ENCODE results near the gene PAPSS2.
A peak's percentile ranks its signal among the peaks of the same experiment; 100 is the strongest.
"Not testable (repeated sequence)": the region's sequence is repeated elsewhere in the genome, so short reads cannot be mapped to it uniquely, and the experiment has no call there.

The PAPSS2 gene

DNA sequence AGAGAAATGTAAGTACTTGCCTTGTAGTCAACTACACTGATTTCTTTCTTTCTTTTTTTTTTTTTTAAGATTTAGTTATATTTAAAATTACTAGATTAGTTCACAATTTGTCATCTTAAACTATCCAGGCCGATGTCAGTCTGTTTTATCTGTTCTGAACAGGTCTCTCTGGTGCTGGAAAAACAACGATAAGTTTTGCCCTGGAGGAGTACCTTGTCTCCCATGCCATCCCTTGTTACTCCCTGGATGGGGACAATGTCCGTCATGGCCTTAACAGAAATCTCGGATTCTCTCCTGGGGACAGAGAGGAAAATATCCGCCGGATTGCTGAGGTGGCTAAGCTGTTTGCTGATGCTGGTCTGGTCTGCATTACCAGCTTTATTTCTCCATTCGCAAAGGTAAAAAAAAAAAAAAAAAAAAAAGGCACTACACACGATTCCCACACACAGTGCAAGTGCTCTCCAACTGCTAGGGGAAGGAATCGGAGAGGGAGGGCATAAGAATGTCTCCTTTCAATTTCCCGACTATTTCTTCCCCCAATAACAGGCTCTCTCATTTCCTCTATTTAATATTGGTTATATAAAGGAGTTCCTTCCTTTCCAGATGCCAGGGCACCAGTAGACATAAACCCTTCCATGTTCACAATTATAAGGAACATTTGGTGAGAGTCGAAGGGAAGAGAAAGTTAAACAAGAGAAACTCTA is 53.4 kb downstream of the PAPSS2 start:
- no peak for DNase-seq

DNA sequence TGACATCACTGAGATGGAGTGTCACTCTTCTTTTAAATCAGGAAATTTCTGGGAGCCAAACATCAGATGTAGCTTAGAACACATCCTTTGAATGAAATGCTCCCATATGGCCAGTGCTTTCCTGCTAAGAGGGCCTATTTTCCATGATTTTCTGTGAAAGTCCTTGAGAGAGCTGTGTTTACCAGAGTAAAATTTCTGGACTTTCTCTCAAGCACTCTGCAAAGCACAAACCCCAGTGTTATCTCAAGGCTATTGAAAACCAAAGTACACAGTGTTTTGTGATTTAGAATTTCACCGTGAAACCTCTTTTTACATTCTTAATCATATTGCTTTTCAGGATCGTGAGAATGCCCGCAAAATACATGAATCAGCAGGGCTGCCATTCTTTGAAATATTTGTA is 54.0 kb downstream of the PAPSS2 start:
- DNase-seq, result no peak

DNA sequence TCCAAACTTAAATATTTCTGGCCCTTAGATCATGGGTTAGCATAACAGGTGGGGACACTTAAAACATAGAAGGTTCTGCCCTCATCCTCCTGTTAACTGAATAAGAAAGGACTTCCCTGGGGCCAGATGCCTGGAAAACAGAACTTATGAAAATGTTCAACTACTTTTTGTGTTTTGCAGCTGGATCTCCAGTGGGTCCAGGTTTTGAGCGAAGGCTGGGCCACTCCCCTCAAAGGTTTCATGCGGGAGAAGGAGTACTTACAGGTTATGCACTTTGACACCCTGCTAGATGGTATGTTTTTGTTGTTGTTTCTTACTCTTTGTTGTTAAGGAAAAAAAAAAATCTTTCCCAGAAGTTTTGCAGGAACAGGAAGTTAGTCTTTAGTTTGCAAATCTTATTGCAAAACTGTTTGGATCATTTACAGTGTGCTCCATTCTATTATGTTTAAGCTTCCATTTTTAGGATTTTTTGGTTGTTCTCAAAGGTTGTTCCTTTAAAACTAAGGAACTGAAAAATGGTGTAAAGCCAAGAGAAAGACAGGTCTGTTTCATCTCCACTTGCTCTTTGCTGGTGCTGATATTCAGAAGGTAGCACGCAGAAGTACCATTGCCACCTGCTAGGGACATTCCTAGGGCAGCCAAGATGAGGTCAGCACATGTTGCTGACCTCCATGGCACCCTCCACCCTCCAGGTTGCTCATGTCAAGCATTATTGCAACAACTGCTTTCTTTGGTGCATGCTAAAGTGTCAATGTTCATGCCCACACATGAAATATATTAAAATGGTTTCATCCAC is 56.1 kb downstream of the PAPSS2 start:
- DNase-seq, result no peak

DNA sequence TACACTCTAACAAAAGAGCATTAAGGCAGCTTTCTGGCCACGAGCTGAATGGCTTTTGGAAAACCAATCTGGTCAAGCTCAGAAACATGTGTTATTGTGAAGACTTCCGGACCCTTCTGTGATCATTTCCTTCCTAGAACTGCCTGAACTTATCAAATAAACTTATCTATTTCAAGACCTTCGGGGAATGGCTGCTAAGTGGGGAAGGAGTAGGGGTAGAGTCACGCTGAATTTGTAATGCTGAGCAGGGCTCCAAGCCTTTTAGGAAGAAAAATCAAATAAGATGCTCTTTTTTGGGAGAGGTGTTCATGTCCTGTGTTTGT is 56.6 kb downstream of the PAPSS2 start:
- no peak for DNase-seq

DNA sequence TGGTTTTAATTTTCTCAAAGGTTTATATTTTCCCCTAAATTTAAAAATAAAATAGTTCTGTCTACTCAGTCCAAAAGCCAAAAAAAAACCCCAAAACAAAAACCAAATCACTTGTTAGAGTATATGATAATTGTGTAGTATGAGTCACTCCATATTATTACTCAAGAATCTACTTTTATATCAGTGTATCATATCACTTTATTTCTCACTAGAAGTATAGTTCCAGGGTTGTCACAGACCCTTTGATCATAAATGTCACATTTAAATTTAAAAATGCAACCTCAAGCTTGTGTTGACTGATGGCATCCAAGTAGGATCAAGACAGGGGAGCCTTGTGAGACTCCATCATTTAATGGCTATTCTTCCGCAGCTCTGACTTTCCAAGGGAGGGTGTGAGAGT is 61.0 kb downstream of the PAPSS2 start:
- DNase-seq, result no peak

DNA sequence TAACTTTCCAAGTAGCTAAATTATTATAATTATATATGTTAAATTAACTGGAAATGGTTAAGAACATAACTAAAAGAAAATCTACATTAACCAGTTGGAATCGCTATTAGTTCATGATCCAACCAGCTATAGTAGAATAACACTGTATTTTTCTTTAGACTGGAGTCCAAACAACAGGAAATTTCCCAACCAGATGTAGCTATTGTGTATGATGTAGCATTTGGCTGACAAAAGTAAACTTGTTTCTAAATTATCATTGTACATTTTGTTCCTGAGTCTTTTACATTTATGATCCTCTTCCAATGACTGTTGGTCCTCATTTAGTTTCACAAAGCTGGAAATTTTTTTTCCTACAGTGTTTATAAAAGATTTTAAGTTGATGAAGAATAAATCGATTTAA is 62.1 kb downstream of the PAPSS2 start:
- no peak for DNase-seq

DNA sequence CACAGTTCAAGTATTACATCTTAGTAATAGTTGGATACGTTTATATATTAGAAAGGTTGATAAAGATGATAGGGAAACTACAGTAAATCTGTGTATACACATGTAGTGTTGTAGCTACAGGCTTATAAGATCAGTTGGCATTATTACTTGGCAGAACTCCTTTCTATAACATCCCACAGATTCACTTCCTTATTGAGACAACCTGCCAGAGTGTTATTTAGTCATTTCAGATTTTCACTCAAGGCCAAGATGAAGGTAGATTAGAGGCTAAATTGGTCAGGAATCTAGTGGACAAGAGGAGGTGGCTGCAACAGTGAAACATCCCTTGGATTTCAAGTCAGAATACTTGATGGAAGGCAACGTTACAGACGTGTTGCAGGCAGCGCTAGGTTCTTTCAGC is 63.0 kb downstream of the PAPSS2 start:
- no peak for DNase-seq

DNA sequence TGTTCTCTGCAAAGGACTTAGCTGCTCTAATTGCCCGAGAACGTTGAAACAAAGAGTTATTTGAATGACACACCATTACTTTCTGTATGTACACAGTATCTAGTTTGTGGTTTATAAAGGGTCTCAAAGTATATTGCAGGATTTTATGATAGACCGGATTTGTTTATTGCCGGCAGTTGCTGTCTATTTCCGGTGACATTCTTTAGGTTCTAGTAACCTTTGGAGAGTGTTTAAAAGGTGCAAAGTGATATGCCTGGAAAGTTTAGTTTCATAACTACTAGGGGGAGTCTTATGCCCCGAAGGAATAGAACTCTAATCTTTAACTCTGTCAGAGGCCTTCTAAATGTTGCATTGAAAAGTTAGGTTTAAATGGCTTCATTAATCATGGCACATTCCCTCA is 63.8 kb downstream of the PAPSS2 start:
- DNase-seq, result no peak

DNA sequence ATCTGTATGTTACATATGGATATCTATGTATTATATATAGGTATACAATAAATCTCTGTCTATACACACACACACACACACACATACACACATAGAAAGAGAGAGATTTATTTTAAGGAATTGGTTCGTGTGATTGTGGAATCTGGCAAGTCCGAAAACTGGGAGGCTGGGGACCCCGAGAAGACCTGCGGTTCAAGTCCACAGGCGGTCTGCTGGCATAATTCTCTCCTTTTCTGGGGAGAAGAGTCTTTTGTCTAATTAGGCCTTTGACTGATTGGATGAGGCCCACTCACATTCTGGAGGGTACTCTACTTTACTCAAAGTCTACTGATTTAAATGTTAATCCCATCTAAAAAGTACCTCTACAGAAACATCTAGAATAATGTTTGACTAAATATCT is 65.1 kb downstream of the PAPSS2 start:
- DNase-seq, result no peak

DNA sequence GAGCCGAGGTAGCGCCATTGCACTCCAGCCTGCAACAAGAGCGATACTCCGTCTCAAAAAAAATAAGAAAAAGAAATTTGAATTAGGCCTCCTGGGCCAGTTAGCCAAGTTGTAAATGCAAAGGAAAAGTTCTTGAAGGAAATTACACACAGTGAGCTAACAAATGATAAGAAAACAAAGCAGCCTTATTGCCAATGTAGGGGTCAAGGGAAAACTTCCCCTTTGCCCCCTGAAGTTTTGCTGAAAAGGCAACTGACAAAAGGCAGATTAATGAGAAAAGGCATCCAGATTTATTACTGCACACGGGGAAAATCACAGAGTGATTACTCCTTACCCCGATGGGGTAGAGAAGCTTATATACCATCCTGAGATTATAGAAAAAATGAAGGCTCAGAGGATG is 70.3 kb downstream of the PAPSS2 start:
- no peak for DNase-seq

DNA sequence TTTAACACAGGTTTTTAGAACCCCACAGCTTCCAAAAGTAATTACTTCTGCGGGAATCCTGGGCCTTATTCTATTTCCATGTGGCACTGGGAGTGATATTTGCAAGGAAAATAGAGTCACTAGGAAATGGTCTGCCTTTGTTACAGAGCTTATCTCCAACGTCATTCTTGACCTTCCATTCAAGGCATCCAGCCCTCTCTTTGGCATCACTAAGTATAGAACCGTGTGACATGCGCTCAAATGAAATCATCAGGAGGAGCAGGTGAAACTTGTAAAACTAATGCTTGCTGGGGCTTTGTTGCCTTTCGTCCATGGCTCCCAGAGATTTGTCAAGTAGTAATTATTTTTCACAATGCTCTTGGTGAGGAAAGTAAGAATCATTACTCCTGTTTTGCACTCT is 73.4 kb downstream of the PAPSS2 start:
- DNase-seq, result no peak

DNA sequence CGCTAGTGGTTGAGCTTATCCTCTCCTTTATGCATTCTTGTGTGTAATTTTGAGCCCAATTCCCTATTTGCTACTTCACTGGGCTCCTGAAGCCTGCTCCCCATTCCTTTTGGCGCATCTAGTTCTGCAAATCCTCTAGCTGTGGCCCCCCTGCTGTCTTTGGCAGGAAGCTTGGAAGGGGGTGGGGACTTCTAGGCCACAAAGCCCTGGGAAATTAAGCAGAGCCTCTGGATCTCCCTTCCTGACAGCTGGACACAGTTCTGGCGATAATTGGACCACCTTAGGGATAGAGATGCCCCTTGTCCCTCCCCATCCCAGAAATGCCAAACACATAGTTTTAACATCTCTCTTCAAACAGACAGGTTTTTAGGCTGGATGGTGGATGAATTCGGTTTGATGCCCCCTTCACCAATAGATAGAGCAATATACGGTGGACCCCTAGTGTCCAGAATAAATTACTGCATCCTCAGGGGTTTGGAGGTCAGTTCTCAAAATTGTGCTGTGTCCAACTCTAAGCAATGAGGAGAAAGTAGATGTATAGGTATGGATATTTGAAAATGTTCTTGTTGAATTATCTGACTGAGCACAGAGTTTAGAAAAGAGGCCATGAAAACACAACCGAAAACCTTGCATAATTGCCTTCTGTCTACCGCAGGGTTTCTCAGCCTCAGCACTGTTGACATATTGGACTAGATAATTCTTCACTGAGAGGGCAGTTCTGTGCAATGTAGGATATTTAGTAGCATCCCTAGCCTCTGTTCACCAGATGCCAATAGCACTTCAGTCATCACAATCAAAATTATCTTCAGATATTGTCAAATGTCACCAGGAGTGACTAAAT is 75.5 kb downstream of the PAPSS2 start:
- DNase-seq, result peak; percentile 21

DNA sequence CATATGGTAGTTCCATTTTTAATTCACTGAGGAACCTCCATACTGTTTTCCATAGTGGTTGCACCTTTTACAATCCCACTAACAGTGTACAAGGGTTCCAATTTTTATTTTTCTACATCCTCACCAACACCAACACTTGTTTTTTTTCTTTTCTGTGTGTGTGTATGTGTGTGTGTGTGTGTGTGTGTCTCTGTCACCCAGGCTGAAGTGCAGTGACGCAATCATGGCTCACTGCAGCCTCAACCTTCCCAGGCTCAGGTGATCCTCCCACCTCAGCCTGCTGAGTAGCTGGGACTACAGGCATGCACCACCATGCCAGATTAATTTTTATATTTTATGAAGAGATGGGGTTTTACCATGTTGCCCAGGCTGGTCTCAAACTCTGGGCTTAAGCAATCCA is 78.6 kb downstream of the PAPSS2 start:
- not testable (repeated sequence) for DNase-seq

DNA sequence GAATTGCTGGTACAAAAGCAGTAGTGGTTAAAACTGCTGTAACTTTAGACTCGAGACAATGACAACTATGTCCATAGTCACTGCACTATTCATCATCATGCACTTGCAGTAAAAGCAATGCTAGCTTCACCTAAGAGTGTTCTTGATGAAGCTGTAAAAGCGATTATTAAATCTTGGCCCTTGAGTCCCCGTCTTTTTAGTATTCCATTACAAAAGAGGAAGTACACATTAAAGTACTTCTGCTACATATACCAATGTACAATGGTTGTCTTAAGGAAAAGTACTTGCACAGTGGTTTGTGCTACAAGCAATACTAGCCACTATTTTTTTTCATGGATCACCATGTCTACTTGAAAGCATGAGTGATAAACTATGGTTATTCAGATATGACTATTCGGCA is 80.0 kb downstream of the PAPSS2 start:
- DNase-seq, result no peak

DNA sequence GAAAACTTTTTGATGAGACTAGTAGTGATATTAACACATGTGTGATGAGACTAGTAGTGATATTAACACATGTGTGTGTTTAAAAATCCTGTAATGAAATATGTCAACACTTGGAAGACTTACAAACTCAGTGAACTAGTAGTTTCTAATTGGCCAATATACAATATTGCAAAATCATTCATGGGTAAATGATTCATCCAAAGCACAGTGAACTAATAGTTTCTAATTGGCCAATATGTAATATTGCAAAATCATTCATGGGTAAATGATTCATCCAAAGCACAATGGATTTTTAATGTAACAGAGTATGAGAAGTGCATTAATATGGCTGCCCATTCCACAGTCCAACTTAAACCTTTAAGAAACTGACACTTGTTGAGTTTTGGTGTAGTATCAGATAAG is 80.6 kb downstream of the PAPSS2 start:
- DNase-seq, result no peak

DNA sequence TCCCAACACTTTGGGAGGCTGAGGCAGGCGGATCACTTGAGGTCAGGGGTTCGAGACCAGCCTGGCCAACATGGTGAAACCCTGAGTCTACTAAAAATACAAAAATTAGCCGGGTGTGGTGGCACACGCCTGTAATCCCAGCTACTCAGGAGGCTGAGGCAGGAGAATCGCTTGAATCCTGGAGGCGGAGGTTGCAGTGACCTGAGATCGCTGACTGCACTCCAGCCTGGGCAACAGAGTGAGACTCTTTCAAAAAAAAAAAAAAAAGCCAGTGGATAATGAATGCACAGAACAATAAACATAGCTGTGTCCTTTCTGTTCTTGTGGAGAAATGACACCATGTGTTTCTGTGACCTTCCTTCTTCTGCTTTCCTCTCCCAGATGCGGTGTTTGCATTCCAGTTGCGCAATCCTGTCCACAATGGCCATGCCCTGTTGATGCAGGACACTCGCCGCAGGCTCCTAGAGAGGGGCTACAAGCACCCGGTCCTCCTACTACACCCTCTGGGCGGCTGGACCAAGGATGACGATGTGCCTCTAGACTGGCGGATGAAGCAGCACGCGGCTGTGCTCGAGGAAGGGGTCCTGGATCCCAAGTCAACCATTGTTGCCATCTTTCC is 83.4 kb downstream of the PAPSS2 start:
- DNase-seq, result not testable (repeated sequence)

DNA sequence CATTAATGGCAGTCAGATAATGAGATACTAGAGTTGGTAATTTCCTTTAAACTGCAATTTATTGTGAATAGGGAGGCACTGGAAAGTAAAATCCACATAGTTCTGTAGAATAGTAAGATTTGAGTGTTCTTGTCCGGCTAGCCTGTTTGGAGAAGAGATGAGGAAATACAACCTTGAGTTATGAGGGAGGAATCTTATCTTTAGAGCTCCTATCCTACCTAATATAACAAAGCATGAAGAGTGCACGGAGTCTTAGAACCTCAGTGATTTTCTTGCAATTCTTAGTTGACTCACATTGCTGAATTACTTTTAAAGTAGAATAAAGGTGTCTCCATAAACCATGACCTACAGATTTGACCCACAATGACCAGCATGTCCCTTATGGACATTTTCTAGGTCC is 84.9 kb downstream of the PAPSS2 start:
- DNase-seq, result no peak

DNA sequence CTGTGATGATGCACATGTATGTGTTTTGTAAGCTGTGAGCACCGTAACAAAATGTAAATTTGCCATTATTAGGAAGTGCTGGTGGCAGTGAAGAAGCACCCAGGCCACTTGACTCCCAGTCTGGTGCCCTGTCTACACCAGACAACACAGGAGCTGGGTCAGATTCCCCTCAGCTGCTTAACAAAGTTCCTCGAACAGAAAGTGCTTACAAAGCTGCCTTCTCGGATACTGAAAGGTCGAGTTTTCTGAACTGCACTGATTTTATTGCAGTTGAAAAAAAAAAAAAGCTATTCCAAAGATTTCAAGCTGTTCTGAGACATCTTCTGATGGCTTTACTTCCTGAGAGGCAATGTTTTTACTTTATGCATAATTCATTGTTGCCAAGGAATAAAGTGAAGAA is 87.2 kb downstream of the PAPSS2 start:
- no peak for DNase-seq

DNA sequence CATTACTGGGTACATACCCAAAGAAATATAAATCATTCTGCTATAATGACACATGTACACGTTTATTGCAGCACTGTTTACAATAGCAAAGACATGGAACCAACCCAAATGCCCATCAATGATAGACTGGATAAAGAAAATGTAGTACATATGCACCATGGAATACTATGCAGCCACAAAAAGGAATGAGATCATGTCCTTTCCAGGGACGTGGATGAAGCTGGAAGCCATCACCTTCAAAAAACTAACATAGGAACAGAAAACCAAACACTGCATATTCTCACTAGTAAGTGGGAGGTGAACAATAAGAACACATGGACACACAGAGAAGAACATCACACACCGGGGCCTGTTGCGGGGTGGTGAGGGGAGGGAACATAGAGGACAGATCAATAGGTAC is 88.6 kb downstream of the PAPSS2 start:
- DNase-seq, result not testable (repeated sequence)

DNA sequence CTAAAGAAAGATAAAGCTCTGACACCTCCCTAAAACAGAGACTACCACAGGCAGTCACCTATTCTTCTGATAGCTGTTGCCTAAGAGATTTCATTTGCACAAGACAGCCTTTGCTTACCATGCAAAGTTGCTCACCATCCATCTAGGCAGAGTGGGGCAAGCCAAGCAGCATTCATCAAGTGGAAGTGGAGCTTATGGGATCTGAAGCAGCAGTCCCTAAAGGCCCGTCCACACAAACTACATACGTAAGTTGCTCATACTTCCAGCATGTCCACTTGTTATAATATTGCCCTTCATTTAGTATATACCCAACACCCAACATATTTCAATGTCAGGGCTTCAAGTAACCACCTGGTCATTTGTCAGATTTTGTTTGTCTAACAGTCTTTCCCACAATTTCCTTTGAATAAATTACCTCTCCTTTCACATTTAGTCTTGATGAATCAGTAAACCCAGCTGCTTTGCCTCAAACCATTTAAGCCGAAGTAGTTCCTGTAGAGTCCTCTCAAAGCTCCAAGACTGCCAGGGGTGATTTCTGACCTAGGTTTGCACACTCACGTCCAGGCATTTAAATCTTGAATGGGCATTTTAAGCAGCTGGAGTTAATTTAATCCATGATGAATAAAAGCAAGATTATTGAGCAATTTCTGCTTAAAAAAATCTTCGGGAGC is 90.5 kb downstream of the PAPSS2 start:
- no peak for DNase-seq

DNA sequence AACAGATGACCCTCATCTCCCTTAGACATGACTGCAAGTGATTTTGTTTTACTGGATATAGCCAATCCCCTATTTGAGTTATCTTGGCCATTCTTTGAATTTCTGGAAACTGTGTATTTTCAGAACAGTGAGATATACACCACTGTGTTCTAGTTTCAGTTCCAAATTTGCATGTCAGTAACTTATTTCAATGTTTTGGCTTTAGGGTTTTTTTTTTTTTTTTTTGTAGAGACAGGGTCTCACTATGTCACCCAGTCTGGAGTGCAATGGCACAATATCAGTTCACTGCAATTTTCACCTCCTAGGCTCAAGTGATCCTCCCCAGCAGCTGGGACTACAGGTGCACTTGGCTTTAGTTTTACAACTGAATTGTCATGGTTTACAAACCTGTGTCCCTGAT is 91.1 kb downstream of the PAPSS2 start:
- no peak for DNase-seq

DNA sequence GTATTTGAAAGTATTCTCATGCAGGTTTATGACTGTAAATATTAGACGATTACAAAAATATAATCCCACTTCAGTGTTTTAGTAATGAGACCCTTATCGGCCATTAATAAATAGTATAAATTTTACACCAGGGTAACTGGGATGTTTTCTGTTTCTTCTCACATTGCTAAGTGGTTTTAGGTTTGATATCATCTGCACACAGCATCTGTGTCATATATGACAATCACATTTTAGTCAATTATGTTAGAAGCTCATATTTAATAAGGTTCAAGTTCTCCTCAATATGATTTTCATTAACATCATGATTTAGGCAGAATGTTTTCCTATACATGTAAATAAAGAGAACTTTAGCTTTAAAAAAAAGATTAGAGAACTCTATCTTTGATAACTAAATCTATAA is 91.6 kb downstream of the PAPSS2 start:
- no peak for DNase-seq

DNA sequence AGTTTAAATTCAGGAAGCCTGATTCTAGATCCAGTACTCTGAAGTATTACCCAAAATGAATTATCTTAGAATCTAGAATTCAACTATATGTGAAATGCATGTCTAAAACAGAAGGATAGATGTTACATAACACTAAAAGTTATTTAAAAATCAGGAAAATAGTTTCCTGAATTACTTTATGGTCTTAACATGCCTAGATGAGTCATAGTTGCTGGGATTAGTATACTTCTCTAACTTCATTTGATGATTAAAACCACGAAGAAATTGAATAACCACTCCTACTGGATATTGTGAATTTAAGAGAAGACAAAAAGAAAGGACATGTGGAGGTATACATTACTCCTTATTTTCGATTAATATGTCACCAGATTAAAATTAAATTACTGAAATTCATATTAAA is 92.9 kb downstream of the PAPSS2 start:
- no peak for DNase-seq

Data from T1000 (cell line).